H9 (cell line): ENCODE results near the gene PCDHA6. TPM values are rescaled to one million over a fixed set of nuclear protein-coding genes. Genes with fewer than 3 reads are reported as not detected.

Experiments used
- DNase-seq: peaks from one replicate; pipeline ENCODE4 v3.0.0-alpha.2; 2017
- H2AFZ ChIP-seq: one replicate; pipeline ENCODE4 v1.6.1; 2013; ENCODE audit warnings: mild to moderate bottlenecking, low read length, control low read depth, moderate library complexity
- H2AK5ac ChIP-seq: 2 replicates; pipeline ENCODE4 v1.6.1; 2013; ENCODE audit warnings: low read length, control low read depth, mixed read lengths; ENCODE audit not compliant: insufficient read length
- H2BK120ac ChIP-seq: one replicate; pipeline ENCODE4 v1.6.1; 2013; ENCODE audit warnings: low read depth, mild to moderate bottlenecking, low read length, control low read depth, inconsistent platforms; ENCODE audit not compliant: poor library complexity, severe bottlenecking
- H2BK12ac ChIP-seq: 2 replicates; pipeline ENCODE4 v1.6.1; 2013; ENCODE audit warnings: low read length, control low read depth, mixed read lengths, low read depth; ENCODE audit not compliant: insufficient read length
- H2BK15ac ChIP-seq: 2 replicates; pipeline ENCODE4 v1.6.1; 2013; ENCODE audit warnings: low read depth, low read length, control low read depth
- H2BK20ac ChIP-seq: one replicate; pipeline ENCODE4 v1.6.1; 2013; ENCODE audit warnings: low read depth, mild to moderate bottlenecking, low read length, control low read depth, inconsistent platforms; ENCODE audit not compliant: poor library complexity, severe bottlenecking
- H2BK5ac ChIP-seq: 2 replicates; pipeline ENCODE4 v1.6.1; 2013; ENCODE audit warnings: low read length, control low read depth, mixed read lengths; ENCODE audit not compliant: insufficient read length
- H3K14ac ChIP-seq: 2 replicates; pipeline ENCODE4 v1.6.1; 2013; ENCODE audit warnings: low read length, control low read depth; ENCODE audit not compliant: insufficient read depth
- H3K18ac ChIP-seq: 2 replicates; pipeline ENCODE4 v1.6.1; 2013; ENCODE audit warnings: low read depth, mild to moderate bottlenecking, mixed read lengths, low read length, control low read depth; ENCODE audit not compliant: insufficient read length
- H3K23ac ChIP-seq: 2 replicates; pipeline ENCODE4 v1.6.1; 2013; ENCODE audit warnings: low read length, control low read depth, mixed read lengths, low read depth; ENCODE audit not compliant: insufficient read length
- H3K23me2 ChIP-seq: 2 replicates; pipeline ENCODE4 v1.6.1; 2013; ENCODE audit warnings: low read depth, mild to moderate bottlenecking, mixed read lengths, low read length, control low read depth; ENCODE audit not compliant: insufficient read length, poor library complexity, severe bottlenecking
- H3K27ac ChIP-seq: 2 replicates; pipeline ENCODE4 v1.5.1; 2013; ENCODE audit warnings: low read length, control low read depth, mixed read lengths, low read depth; ENCODE audit not compliant: insufficient read length
- H3K27me3 ChIP-seq: 2 replicates; pipeline ENCODE4 v1.6.1; 2013; ENCODE audit warnings: low read length, control low read depth, inconsistent platforms; ENCODE audit not compliant: insufficient read depth
- H3K4ac ChIP-seq: 2 replicates; pipeline ENCODE4 v1.6.1; 2013; ENCODE audit warnings: low read depth, mild to moderate bottlenecking, control low read depth, inconsistent platforms, low read length, moderate library complexity
- H3K4me1 ChIP-seq: 2 replicates; pipeline ENCODE4 v1.6.1; 2013; ENCODE audit warnings: low read length, control low read depth, inconsistent platforms; ENCODE audit not compliant: insufficient read depth
- H3K4me2 ChIP-seq: 2 replicates; pipeline ENCODE4 v1.6.1; 2013; ENCODE audit warnings: low read length, control low read depth, mixed read lengths; ENCODE audit not compliant: insufficient read length, insufficient read depth
- H3K56ac ChIP-seq: 2 replicates; pipeline ENCODE4 v1.6.1; 2013; ENCODE audit warnings: low read depth, mild to moderate bottlenecking, mixed read lengths, low read length, control low read depth; ENCODE audit not compliant: insufficient read length
- H3K79me1 ChIP-seq: 2 replicates; pipeline ENCODE4 v1.6.1; 2013; ENCODE audit warnings: low read depth, mild to moderate bottlenecking, moderate library complexity, low read length, control low read depth, inconsistent platforms; ENCODE audit not compliant: insufficient read depth, poor library complexity, severe bottlenecking
- H3K79me2 ChIP-seq: 2 replicates; pipeline ENCODE4 v1.6.1; 2013; ENCODE audit warnings: low read length, control low read depth, inconsistent platforms; ENCODE audit not compliant: insufficient read depth
- H3K9ac ChIP-seq: 2 replicates; pipeline ENCODE4 v1.6.1; 2013; ENCODE audit warnings: low read length, control low read depth, mixed read lengths; ENCODE audit not compliant: insufficient read length; ENCODE audit errors: extremely low read depth
- H3K9me3 ChIP-seq: one replicate; pipeline ENCODE4 v1.6.1; 2013; ENCODE audit warnings: low read depth, low read length, inconsistent platforms; ENCODE audit not compliant: control insufficient read depth
- H3T11ph ChIP-seq: one replicate; pipeline ENCODE4 v1.6.1; 2013; ENCODE audit warnings: mild to moderate bottlenecking, low read length, control low read depth, inconsistent platforms
- H4K20me1 ChIP-seq: one replicate; pipeline ENCODE4 v1.6.1; 2013; ENCODE audit not compliant: control insufficient read depth, insufficient read length, insufficient read depth
- H4K5ac ChIP-seq: 2 replicates; pipeline ENCODE4 v1.6.1; 2013; ENCODE audit warnings: low read depth, mild to moderate bottlenecking, mixed read lengths, low read length, control low read depth; ENCODE audit not compliant: insufficient read length
- H4K8ac ChIP-seq: replicated peaks from 2 replicates; pipeline ENCODE4 v1.6.1; 2013; ENCODE audit warnings: low read length, control low read depth, mixed read lengths, low read depth; ENCODE audit not compliant: insufficient read length
- H4K91ac ChIP-seq: 2 replicates; pipeline ENCODE4 v1.6.1; 2013; ENCODE audit warnings: low read depth, mild to moderate bottlenecking, moderate library complexity, mixed read lengths, low read length, control low read depth; ENCODE audit not compliant: insufficient read length
- H3K27ac Mint-ChIP-seq, 3 experiments: 2 replicates in 2 of 3; 3 replicates in 1 of 3; pipeline ENCODE4 v1.8.0; 2020 to 2021; ENCODE audit warnings: mixed read lengths in 3 of 3, mild to moderate bottlenecking in 1 of 3, moderate library complexity in 1 of 3
- H3K27me3 Mint-ChIP-seq: 2 replicates; pipeline ENCODE4 v1.8.0; 2021; ENCODE audit warnings: low read depth, mild to moderate bottlenecking, moderate library complexity, mixed read lengths
- H3K36me3 Mint-ChIP-seq, 3 experiments: 2 replicates in 2 of 3; 3 replicates in 1 of 3; pipeline ENCODE4 v1.8.0; 2020 to 2021; ENCODE audit warnings: low read depth in 3 of 3, mixed read lengths in 3 of 3; ENCODE audit not compliant: insufficient read depth in 1 of 3
- H3K4me1 Mint-ChIP-seq, 2 experiments: 2 replicates each; pipeline ENCODE4 v1.8.0; 2020; ENCODE audit warnings: mixed read lengths in 2 of 2
- H3K4me3 Mint-ChIP-seq, 2 experiments: 2 replicates in 1 of 2; 3 replicates in 1 of 2; pipeline ENCODE4 v1.8.0; 2020 to 2021; ENCODE audit warnings: mild to moderate bottlenecking in 2 of 2, mixed read lengths in 2 of 2, moderate library complexity in 1 of 2
- H3K9me3 Mint-ChIP-seq, 2 experiments: 2 replicates in 1 of 2; 3 replicates in 1 of 2; pipeline ENCODE4 v1.8.0; 2020; ENCODE audit warnings: mild to moderate bottlenecking in 2 of 2, mixed read lengths in 2 of 2, moderate library complexity in 1 of 2
- WGBS: extraction: QIAGEN DNeasy Blood & Tissue Kit; methylation state at CpG from one replicate; pipeline ENCODE4 v1.1.7; 2013; ENCODE audit warnings: missing lambda C conversion rate, low lambda C conversion rate, mixed read lengths; ENCODE audit not compliant: insufficient read length; ENCODE audit errors: extremely low coverage; 5-methylcytosine and 5-hydroxymethylcytosine counted together
- long read RNA-seq: library from polyadenylated mRNA; unstranded; transcript quantifications from one replicate; pipeline ENCODE4 v2.0.0, GENCODE V29; 2020
- total RNA-seq: library from RNA; stranded (reverse); gene quantifications from 2 replicates; pipeline ENCODE4 v1.2.1, GENCODE V29; 2021
- TF ChIP-seq, protein P1 (sequence below): fragments of 200-600 bp; sonication (generic); conservative IDR thresholded peaks from 3 replicates; pipeline ENCODE4 v1.8.0; 2021; ENCODE audit warnings: antibody characterized with exemption, mild to moderate bottlenecking

Gene PCDHA6, protein sequence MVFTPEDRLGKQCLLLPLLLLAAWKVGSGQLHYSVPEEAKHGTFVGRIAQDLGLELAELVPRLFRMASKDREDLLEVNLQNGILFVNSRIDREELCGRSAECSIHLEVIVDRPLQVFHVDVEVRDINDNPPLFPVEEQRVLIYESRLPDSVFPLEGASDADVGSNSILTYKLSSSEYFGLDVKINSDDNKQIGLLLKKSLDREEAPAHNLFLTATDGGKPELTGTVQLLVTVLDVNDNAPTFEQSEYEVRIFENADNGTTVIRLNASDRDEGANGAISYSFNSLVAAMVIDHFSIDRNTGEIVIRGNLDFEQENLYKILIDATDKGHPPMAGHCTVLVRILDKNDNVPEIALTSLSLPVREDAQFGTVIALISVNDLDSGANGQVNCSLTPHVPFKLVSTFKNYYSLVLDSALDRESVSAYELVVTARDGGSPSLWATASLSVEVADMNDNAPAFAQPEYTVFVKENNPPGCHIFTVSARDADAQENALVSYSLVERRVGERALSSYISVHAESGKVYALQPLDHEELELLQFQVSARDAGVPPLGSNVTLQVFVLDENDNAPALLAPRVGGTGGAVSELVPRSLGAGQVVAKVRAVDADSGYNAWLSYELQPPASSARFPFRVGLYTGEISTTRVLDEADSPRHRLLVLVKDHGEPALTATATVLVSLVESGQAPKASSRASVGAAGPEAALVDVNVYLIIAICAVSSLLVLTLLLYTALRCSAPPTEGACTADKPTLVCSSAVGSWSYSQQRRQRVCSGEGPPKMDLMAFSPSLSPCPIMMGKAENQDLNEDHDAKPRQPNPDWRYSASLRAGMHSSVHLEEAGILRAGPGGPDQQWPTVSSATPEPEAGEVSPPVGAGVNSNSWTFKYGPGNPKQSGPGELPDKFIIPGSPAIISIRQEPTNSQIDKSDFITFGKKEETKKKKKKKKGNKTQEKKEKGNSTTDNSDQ
- 4.5 and 4.9 TPM in 2 replicates for total RNA-seq
- long read RNA-seq, partial matches to known transcripts, result 0 of 3 reads
- long read RNA-seq, other reads (novel, unspliced or antisense), result 0 of 3 reads

DNA sequence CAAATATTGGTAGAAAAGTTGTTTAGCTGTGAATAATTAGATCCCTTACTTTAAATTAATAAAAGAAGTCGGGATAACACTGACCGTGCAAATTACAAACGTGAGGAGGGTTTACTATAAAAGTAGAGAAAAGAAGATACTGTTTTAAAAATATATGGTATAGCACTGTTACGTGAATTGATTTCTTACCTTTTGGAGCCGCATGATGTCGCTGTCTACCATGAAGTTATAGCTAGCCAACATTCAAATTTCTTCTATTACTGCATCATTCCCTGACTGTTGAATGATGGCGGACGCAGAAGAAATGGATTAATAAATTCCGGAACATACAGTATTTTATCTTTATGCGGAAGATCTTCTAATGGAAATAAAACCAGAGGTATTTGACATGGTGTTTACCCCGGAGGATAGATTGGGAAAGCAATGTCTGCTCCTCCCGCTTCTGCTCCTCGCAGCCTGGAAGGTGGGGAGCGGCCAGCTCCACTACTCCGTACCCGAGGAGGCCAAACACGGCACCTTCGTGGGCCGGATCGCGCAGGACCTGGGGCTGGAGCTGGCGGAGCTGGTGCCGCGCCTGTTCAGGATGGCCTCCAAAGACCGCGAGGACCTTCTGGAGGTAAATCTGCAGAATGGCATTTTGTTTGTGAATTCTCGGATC, at the start of gene PCDHA6:
TSS of gene PCDHA6 (plus strand) at position 257 of the 658 bp plus-strand sequence. CDS start at position 389, 132 bp downstream.
- Mint-ChIP-seq H3K27ac (peak within 1 kb of the TSS in 1 of 3 experiments; percentile 97; a peak in 3 of 7 replicates), H3K36me3 (peaks cover 15 to 31% (median 18%) of the 10 kb centered on the region in 3 experiments), H3K4me1 (peaks cover 0 to 11% of the 10 kb centered on the region in 2 experiments; a peak in 2 of 4 replicates), H3K9me3 (peaks cover 19 to 20% of the 10 kb centered on the region in 2 experiments), H3K4me3 (peak within 1 kb of the TSS; percentile 76 to 88), H3K27me3 (no peaks in the 10 kb centered on the region)
- Histone ChIP-seq H2BK12ac (no peak within 1 kb of the TSS), H2BK120ac (no peak within 1 kb of the TSS), H3K9ac (no peak within 1 kb of the TSS), H2BK20ac (no peak within 1 kb of the TSS), H2BK15ac (no peak within 1 kb of the TSS), H3K23ac (no peak within 1 kb of the TSS), H3K4ac (no peak within 1 kb of the TSS), H2AFZ (no peak within 1 kb of the TSS), H3K4me1 (no peaks in the 10 kb centered on the region), H3K56ac (no peak within 1 kb of the TSS), H4K91ac (no peak within 1 kb of the TSS), H3K79me1 (no peaks in the 10 kb centered on the region), H4K5ac (no peak within 1 kb of the TSS), H3K4me2 (no peak within 1 kb of the TSS), H3K27me3 (no peaks in the 10 kb centered on the region), H3K14ac (peak within 1 kb of the TSS; percentile 76; the same call in 1 of the 2 replicates), H3K27ac (no peak within 1 kb of the TSS), H3K9me3 (no peaks in the 10 kb centered on the region), H2AK5ac (no peak within 1 kb of the TSS), H3K23me2 (peaks cover 3% of the 10 kb centered on the region), H3K79me2 (no peaks in the 10 kb centered on the region), H2BK5ac (no peak within 1 kb of the TSS), H4K20me1 (no peaks in the 10 kb centered on the region), H3T11ph (no peak within 1 kb of the TSS), H3K18ac (no peak within 1 kb of the TSS), H4K8ac (no peak within 1 kb of the TSS)
- no peak for DNase-seq
- TF ChIP-seq, protein P1, sequence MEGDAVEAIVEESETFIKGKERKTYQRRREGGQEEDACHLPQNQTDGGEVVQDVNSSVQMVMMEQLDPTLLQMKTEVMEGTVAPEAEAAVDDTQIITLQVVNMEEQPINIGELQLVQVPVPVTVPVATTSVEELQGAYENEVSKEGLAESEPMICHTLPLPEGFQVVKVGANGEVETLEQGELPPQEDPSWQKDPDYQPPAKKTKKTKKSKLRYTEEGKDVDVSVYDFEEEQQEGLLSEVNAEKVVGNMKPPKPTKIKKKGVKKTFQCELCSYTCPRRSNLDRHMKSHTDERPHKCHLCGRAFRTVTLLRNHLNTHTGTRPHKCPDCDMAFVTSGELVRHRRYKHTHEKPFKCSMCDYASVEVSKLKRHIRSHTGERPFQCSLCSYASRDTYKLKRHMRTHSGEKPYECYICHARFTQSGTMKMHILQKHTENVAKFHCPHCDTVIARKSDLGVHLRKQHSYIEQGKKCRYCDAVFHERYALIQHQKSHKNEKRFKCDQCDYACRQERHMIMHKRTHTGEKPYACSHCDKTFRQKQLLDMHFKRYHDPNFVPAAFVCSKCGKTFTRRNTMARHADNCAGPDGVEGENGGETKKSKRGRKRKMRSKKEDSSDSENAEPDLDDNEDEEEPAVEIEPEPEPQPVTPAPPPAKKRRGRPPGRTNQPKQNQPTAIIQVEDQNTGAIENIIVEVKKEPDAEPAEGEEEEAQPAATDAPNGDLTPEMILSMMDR, result peak; percentile 63
- no CpG with 5 or more reads among the region's 27 CpGs for WGBS
